H1 (cell line): ENCODE data around the gene FAM193A. TPM values are rescaled to one million over a fixed set of nuclear protein-coding genes. Genes with fewer than 3 reads are reported as not detected.

ENCODE experiments used
- CTCF ChIA-PET: fragments of 300-600 bp; sonication (Branson Sonifier 250); formaldehyde crosslinking; loops from one replicate; lab custom pipeline; 2021; ENCODE audit not compliant: partially characterized antibody; lab: Charles Lee
- POLR2A ChIA-PET: fragments of 300-600 bp; sonication (Branson Sonifier 250); formaldehyde crosslinking; loops from one replicate; lab custom pipeline; 2021; ENCODE audit warnings: inconsistent platforms; ENCODE audit not compliant: partially characterized antibody; lab: Charles Lee
- DNase-seq, 2 experiments: peaks; one replicate each; pipeline versions ENCODE4 v3.0.0 to v3.0.0-alpha.2; 2010 to 2022; ENCODE audit warnings: low spot score in 2 of 2, low read depth in 1 of 2, mixed read lengths in 1 of 2
- FAIRE-seq: peaks from 2 replicates; lab custom pipeline; 2011; peaks lifted over from hg19 to GRCh38; lab: Jason Lieb, UNC
- H2AFZ ChIP-seq: 2 replicates; pipeline ENCODE4 v1.8.1; 2012; ENCODE audit warnings: low read length, inconsistent platforms
- H2AK5ac ChIP-seq: 2 replicates; pipeline ENCODE4 v1.6.1; 2013; ENCODE audit warnings: low read depth, low read length
- H2BK120ac ChIP-seq: replicated peaks from 2 replicates; pipeline ENCODE3; 2013; ENCODE audit warnings: low read depth, low read length, inconsistent platforms
- H2BK12ac ChIP-seq: 2 replicates; pipeline ENCODE4 v1.6.1; 2013; ENCODE audit warnings: low read depth, low read length
- H2BK15ac ChIP-seq: 2 replicates; pipeline ENCODE4 v1.6.1; 2013; ENCODE audit warnings: low read length
- H2BK20ac ChIP-seq: 2 replicates; pipeline ENCODE4 v1.6.1; 2013; ENCODE audit warnings: low read length
- H2BK5ac ChIP-seq: 2 replicates; pipeline ENCODE4 v1.6.1; 2013; ENCODE audit warnings: low read depth, low read length
- H3K14ac ChIP-seq: 2 replicates; pipeline ENCODE4 v1.6.1; 2013; ENCODE audit warnings: inconsistent platforms; ENCODE audit not compliant: insufficient read length
- H3K18ac ChIP-seq: 2 replicates; pipeline ENCODE4 v1.6.1; 2013; ENCODE audit warnings: low read length; ENCODE audit errors: extremely low read depth
- H3K23ac ChIP-seq: 2 replicates; pipeline ENCODE4 v1.6.1; 2013; ENCODE audit warnings: inconsistent platforms; ENCODE audit not compliant: insufficient read length
- H3K23me2 ChIP-seq: 2 replicates; pipeline ENCODE4 v1.6.1; 2013; ENCODE audit warnings: low read depth, low read length
- H3K27ac ChIP-seq: 2 replicates; pipeline ENCODE4 v1.6.1; 2011; ENCODE audit warnings: low read depth, low read length, inconsistent platforms
- H3K27me3 ChIP-seq, 4 experiments: replicated peaks in 1 of 4; 1 replicate in 1 of 4; 2 replicates in 3 of 4; pipeline versions ENCODE4 v1.6.1 to v1.8.1; 2011 to 2013; ENCODE audit warnings: low read length in 3 of 4, mild to moderate bottlenecking in 3 of 4, inconsistent platforms in 2 of 4, mixed read lengths in 2 of 4, moderate library complexity in 1 of 4; ENCODE audit not compliant: control insufficient read depth in 3 of 4, insufficient read depth in 3 of 4; ENCODE audit errors: extremely low read depth in 1 of 4
- H3K36me3 ChIP-seq, 4 experiments: 2 replicates each; pipeline versions ENCODE4 v1.6.1 to v1.8.1; 2011 to 2013; ENCODE audit warnings: mild to moderate bottlenecking in 4 of 4, low read length in 3 of 4, moderate library complexity in 2 of 4, control low read depth in 1 of 4, inconsistent platforms in 1 of 4; ENCODE audit not compliant: insufficient read depth in 4 of 4, control insufficient read depth in 2 of 4
- H3K4ac ChIP-seq: replicated peaks from 2 replicates; pipeline ENCODE3; 2013; ENCODE audit warnings: low read length, low read depth, mixed read lengths, inconsistent platforms; ENCODE audit not compliant: insufficient read length
- H3K4me1 ChIP-seq, 4 experiments: replicated peaks in 1 of 4; 1 replicate in 1 of 4; 2 replicates in 3 of 4; pipeline versions ENCODE4 v1.6.1 to v1.8.1; 2011 to 2013; ENCODE audit warnings: low read length in 3 of 4, inconsistent platforms in 2 of 4, mixed read lengths in 1 of 4; ENCODE audit not compliant: insufficient read depth in 4 of 4, control insufficient read depth in 3 of 4
- H3K4me2 ChIP-seq, 2 experiments: 2 replicates each; pipeline versions ENCODE4 v1.6.1 to v1.8.1; 2011 to 2013; ENCODE audit warnings: low read depth in 2 of 2, low read length in 2 of 2, control low read depth in 1 of 2, inconsistent platforms in 1 of 2, mild to moderate bottlenecking in 1 of 2; ENCODE audit not compliant: insufficient read depth in 1 of 2
- H3K4me3 ChIP-seq, 4 experiments: fragments of 200-600, 300-600 bp in 1 of 4; sonication (generic), shearing (Covaris generic), sonication (Bioruptor Twin) in 1 of 4; 2 replicates each; pipeline versions ENCODE4 v1.5.1 to v1.8.1; 2011 to 2016; ENCODE audit warnings: low read length in 4 of 4, low read depth in 3 of 4, control low read depth in 2 of 4, inconsistent platforms in 2 of 4, mild to moderate bottlenecking in 2 of 4, mixed read lengths in 1 of 4, moderate library complexity in 1 of 4; ENCODE audit not compliant: insufficient read depth in 2 of 4; ENCODE audit errors: extremely low read depth in 1 of 4
- H3K56ac ChIP-seq: replicated peaks from 2 replicates; pipeline ENCODE3; 2013; ENCODE audit warnings: low read depth, mild to moderate bottlenecking, mixed read lengths, low read length, inconsistent platforms; ENCODE audit not compliant: insufficient read length
- H3K79me1 ChIP-seq: 2 replicates; pipeline ENCODE4 v1.6.1; 2013; ENCODE audit warnings: low read depth, low read length, control low read depth
- H3K79me2 ChIP-seq, 2 experiments: 2 replicates each; pipeline versions ENCODE4 v1.6.1 to v1.8.1; 2012 to 2013; ENCODE audit warnings: low read length in 2 of 2, mild to moderate bottlenecking in 2 of 2, inconsistent platforms in 1 of 2; ENCODE audit not compliant: insufficient read depth in 2 of 2, control insufficient read depth in 1 of 2
- H3K9ac ChIP-seq, 4 experiments: replicated peaks in 1 of 4; 1 replicate in 1 of 4; 2 replicates in 3 of 4; pipeline versions ENCODE4 v1.6.1 to v1.8.1; 2011 to 2013; ENCODE audit warnings: low read depth in 3 of 4, low read length in 3 of 4, control low read depth in 2 of 4, mild to moderate bottlenecking in 2 of 4, moderate library complexity in 2 of 4, inconsistent platforms in 1 of 4; ENCODE audit errors: extremely low read depth in 1 of 4
- H3K9me3 ChIP-seq, 2 experiments: 2 replicates each; pipeline versions ENCODE4 v1.6.1 to v1.8.1; 2012 to 2013; ENCODE audit warnings: mild to moderate bottlenecking in 2 of 2, moderate library complexity in 2 of 2, control low read depth in 1 of 2, inconsistent platforms in 1 of 2, low read depth in 1 of 2, low read length in 1 of 2, mixed read lengths in 1 of 2; ENCODE audit not compliant: insufficient read depth in 2 of 2
- H4K20me1 ChIP-seq, 2 experiments: replicated peaks in 1 of 2; 2 replicates each; pipeline versions ENCODE3 to v1.8.1; 2011 to 2013; ENCODE audit warnings: inconsistent platforms in 2 of 2, low read length in 2 of 2, mild to moderate bottlenecking in 1 of 2; ENCODE audit not compliant: insufficient read depth in 2 of 2, control insufficient read depth in 1 of 2
- H4K5ac ChIP-seq: 2 replicates; pipeline ENCODE4 v1.6.1; 2013; ENCODE audit warnings: low read length, low read depth, mixed read lengths, inconsistent platforms; ENCODE audit not compliant: insufficient read length
- H4K8ac ChIP-seq: 2 replicates; pipeline ENCODE4 v1.8.0; 2013; ENCODE audit warnings: mild to moderate bottlenecking, moderate library complexity, low read length, inconsistent platforms; ENCODE audit not compliant: insufficient read depth; ENCODE audit errors: extremely low read depth
- H4K91ac ChIP-seq: replicated peaks from 2 replicates; pipeline ENCODE3; 2013; ENCODE audit warnings: low read length, mixed read lengths, inconsistent platforms; ENCODE audit not compliant: insufficient read length
- ATF3 ChIP-seq: IDR thresholded peaks from 2 replicates; pipeline ENCODE4 v1.6.1; 2011; ENCODE audit warnings: low read depth, mild to moderate bottlenecking, low read length; ENCODE audit not compliant: insufficient read depth
- BACH1 ChIP-seq: IDR thresholded peaks from 2 replicates; pipeline ENCODE4 v1.6.1; 2012; ENCODE audit warnings: low read length, improper control_type of control experiment
- EP300 ChIP-seq, 2 experiments: IDR thresholded peaks; 1 replicate in 1 of 2; 2 replicates in 1 of 2; pipeline ENCODE4 v1.6.1; 2011 to 2012; ENCODE audit warnings: low read depth in 2 of 2, low read length in 2 of 2, mild to moderate bottlenecking in 2 of 2, borderline replicate concordance in 1 of 2, inconsistent platforms in 1 of 2, moderate library complexity in 1 of 2
- FOSL1 ChIP-seq: IDR thresholded peaks from 2 replicates; pipeline ENCODE4 v1.6.1; 2011; ENCODE audit warnings: mild to moderate bottlenecking, low read depth, low read length, moderate library complexity; ENCODE audit not compliant: insufficient read depth
- MAFK ChIP-seq: IDR thresholded peaks from 2 replicates; pipeline ENCODE4 v1.6.1; 2012; ENCODE audit warnings: low read depth, mild to moderate bottlenecking, improper control_type of control experiment, low read length
- POLR2AphosphoS5 ChIP-seq: IDR thresholded peaks from 2 replicates; pipeline ENCODE4 v1.6.1; 2011; ENCODE audit warnings: low read depth, low read length
- RXRA ChIP-seq: IDR thresholded peaks from 2 replicates; pipeline ENCODE4 v1.6.1; 2011; ENCODE audit warnings: low read depth, mild to moderate bottlenecking, low read length, moderate library complexity; ENCODE audit not compliant: insufficient read depth
- SUZ12 ChIP-seq: fragments of 200-600 bp; sonication (generic); IDR thresholded peaks from 2 replicates; pipeline ENCODE4 v1.6.1; 2012; ENCODE audit warnings: mild to moderate bottlenecking, inconsistent platforms, low read length, moderate library complexity, mixed read lengths
- WGBS, 2 experiments: shearing (Covaris generic) in 1 of 2; methylation state at CpG; one replicate each; pipeline versions ENCODE4 v1.1.6 to v1.1.7; 2013 to 2015; ENCODE audit warnings: low lambda C conversion rate in 2 of 2, mixed read lengths in 2 of 2, inconsistent platforms in 1 of 2, low coverage in 1 of 2, missing lambda C conversion rate in 1 of 2; ENCODE audit not compliant: insufficient replicate concordance in 2 of 2, insufficient coverage in 1 of 2, insufficient read length in 1 of 2; ENCODE audit errors: extremely low coverage in 1 of 2, missing lambda C conversion rate in 1 of 2; 5-methylcytosine and 5-hydroxymethylcytosine counted together
- polyA plus RNA-seq, 7 experiments: library from polyadenylated mRNA; depleted of rRNA in 3 of 7; stranded (reverse) in 5 of 7; unstranded in 2 of 7; fragments of >200 nt in 5 of 7; fragments of 200-250 nt in 2 of 7; gene quantifications; 1 replicate in 5 of 7; 2 replicates in 1 of 7; 4 replicates in 1 of 7; pipeline versions ENCODE4 v1.2.1 to v1.2.3, GENCODE V29; 2011 to 2013; ENCODE audit warnings: missing spikeins in 2 of 7, mixed read lengths in 2 of 7
- total RNA-seq: library from RNA; stranded (reverse); fragmentation: NEBNext Ultra II Directional; extraction: Animal tissue kit (Norgen Biotek cat#: 25700); gene quantifications from 2 replicates; pipeline ENCODE4 v1.2.1, GENCODE V29; 2021

The FAM193A gene
- total and polyA plus RNA-seq, 2 of the 8 experiments (the other 6 are each of a cell fraction or from before 2014, with no cell fraction given): 8.7 to 26.2 TPM

- CTCF ChIA-PET: no interaction called here
- no peak for FAIRE-seq
Measured at GRCh38 chr4:2666722-2667247, 130.3 kb downstream of the FAM193A start.

More at GRCh38 chr4:2666722-2667247, 130.3 kb downstream of the FAM193A start:
- POLR2A ChIA-PET: no interaction called here
- H2AFZ ChIP-seq: no peak overlapping the region
- H3K4ac ChIP-seq: no peak overlapping the region
- no peaks in the 10 kb centered on the region for H3K9me3 ChIP-seq
- TF ChIP-seq RXRA: no peak
- no peak for TF ChIP-seq BACH1
- TF ChIP-seq MAFK: no peak
- TF ChIP-seq SUZ12: no peak
- TF ChIP-seq EP300 (IDR thresholded peaks at IDR 0.05; ENCODE audit: borderline replicate concordance in 1 of 2, low read depth in 2 of 2, low read length in 2 of 2): no peak
- TF ChIP-seq FOSL1: no peak
- TF ChIP-seq ATF3: no peak
- TF ChIP-seq POLR2AphosphoS5: no peak
- no peak overlapping the region for H4K91ac ChIP-seq
- no peak for DNase-seq
- H3K4me2 ChIP-seq: no peak overlapping the region
- H2BK120ac ChIP-seq: no peak overlapping the region
- no peak overlapping the region for H2BK5ac ChIP-seq
- no peak overlapping the region for H3K18ac ChIP-seq
- H4K8ac ChIP-seq: no peak overlapping the region
- no peaks in the 10 kb centered on the region for H3K23me2 ChIP-seq
- no peaks in the 10 kb centered on the region for H3K4me1 ChIP-seq
- no peak overlapping the region for H3K56ac ChIP-seq
- 0 out of 4 replicates have a peak, but pooled peaks cover 0 to 3% of the 10 kb centered on the region in 2 experiments for H3K79me2 ChIP-seq
- no peak overlapping the region for H3K14ac ChIP-seq
- H3K27me3 ChIP-seq: no peaks in the 10 kb centered on the region
- H2AK5ac ChIP-seq: no peak overlapping the region
- no peak overlapping the region for H3K27ac ChIP-seq
- no peak overlapping the region for H4K5ac ChIP-seq
- 91% methylated on average over 2 of the region's 2 CpGs; no CpG with 5 or more reads in 1 of the 2 experiments for WGBS, 2 experiments
- H3K9ac ChIP-seq: no peak overlapping the region
- peaks cover 3 to 31% (median 7%) of the 10 kb centered on the region in 4 experiments for H3K36me3 ChIP-seq
- H2BK15ac ChIP-seq: no peak overlapping the region
- no peak overlapping the region for H2BK12ac ChIP-seq
- H2BK20ac ChIP-seq: no peak overlapping the region
- no peak overlapping the region for H3K4me3 ChIP-seq
- peaks cover 2% of the 10 kb centered on the region; the same call in 1 of the 2 replicates for H3K79me1 ChIP-seq
- peaks cover 0 to 4% of the 10 kb centered on the region in 2 experiments for H4K20me1 ChIP-seq
- no peak overlapping the region for H3K23ac ChIP-seq
